Endothelial cell of umbilical vein (primary cell): ENCODE measurements around the gene PRDM16. TPM values are rescaled to one million over a fixed set of nuclear protein-coding genes. Genes with fewer than 3 reads are reported as not detected.

ENCODE experiments used
- BruUV-seq: library from RNA; stranded (reverse); fragments of 400-500 nt; replicated peaks from 2 replicates; lab custom pipeline; 2021; lab: Mats Ljungman, UMichigan
- CTCF ChIA-PET: fragments of 300-600, 350-600 bp; sonication (Branson Sonifier 250); formaldehyde crosslinking; loops from one replicate; lab custom pipeline; 2021; ENCODE audit warnings: antibody characterized with exemption, inconsistent platforms; lab: Charles Lee
- POLR2A ChIA-PET: fragments of 300-600, 350-600 bp; sonication (Branson Sonifier 250); formaldehyde crosslinking; loops from one replicate; lab custom pipeline; 2021; ENCODE audit warnings: antibody characterized with exemption, inconsistent platforms; lab: Charles Lee
- DNase-seq: peaks from one replicate; pipeline ENCODE4 v3.0.0-alpha.2; 2011; ENCODE audit warnings: low read depth, low spot score
- FAIRE-seq: peaks from 2 replicates; lab custom pipeline; 2011; peaks lifted over from hg19 to GRCh38; lab: Jason Lieb, UNC
- H2AFZ ChIP-seq: 2 replicates; pipeline ENCODE4 v1.6.0; 2012; ENCODE audit warnings: low read depth, low read length, control low read depth, inconsistent platforms
- H3K27ac ChIP-seq: 2 replicates; pipeline ENCODE4 v1.5.1; 2011; ENCODE audit warnings: low read depth, mild to moderate bottlenecking, control low read depth, low read length, moderate library complexity; ENCODE audit not compliant: insufficient read depth
- H3K27me3 ChIP-seq, 2 experiments: 2 replicates each; pipeline versions ENCODE4 v1.6.0 to v1.6.1; 2011; ENCODE audit warnings: low read length in 2 of 2, mixed read lengths in 1 of 2; ENCODE audit not compliant: control insufficient read depth in 2 of 2, insufficient read depth in 2 of 2
- H3K36me3 ChIP-seq, 2 experiments: 2 replicates in 1 of 2; 3 replicates in 1 of 2; pipeline ENCODE4 v1.5.1; 2011; ENCODE audit warnings: low read length in 2 of 2, mild to moderate bottlenecking in 1 of 2, moderate library complexity in 1 of 2; ENCODE audit not compliant: control insufficient read depth in 2 of 2, insufficient read depth in 2 of 2; ENCODE audit errors: extremely low read depth in 1 of 2
- H3K4me1 ChIP-seq: 3 replicates; pipeline ENCODE4 v1.5.1; 2011; ENCODE audit warnings: mild to moderate bottlenecking, low read length; ENCODE audit not compliant: control insufficient read depth, insufficient read depth; ENCODE audit errors: extremely low read depth
- H3K4me2 ChIP-seq: 2 replicates; pipeline ENCODE4 v1.6.1; 2011; ENCODE audit warnings: low read length, control low read depth, mixed read lengths; ENCODE audit not compliant: insufficient read depth
- H3K4me3 ChIP-seq, 3 experiments: fragments of 200-600 bp in 1 of 3; sonication (generic), shearing (Covaris generic) in 1 of 3; replicated peaks in 1 of 3; 2 replicates each; pipeline ENCODE4 v1.5.1; 2011 to 2016; ENCODE audit warnings: control low read depth in 3 of 3, low read length in 3 of 3, mild to moderate bottlenecking in 2 of 3, inconsistent platforms in 1 of 3, low read depth in 1 of 3, moderate library complexity in 1 of 3; ENCODE audit not compliant: insufficient read depth in 1 of 3
- H3K79me2 ChIP-seq: 2 replicates; pipeline ENCODE4 v1.6.0; 2012; ENCODE audit warnings: low read length, inconsistent platforms; ENCODE audit not compliant: control insufficient read depth, insufficient read depth
- H3K9ac ChIP-seq: replicated peaks from 2 replicates; pipeline ENCODE3; 2011; ENCODE audit warnings: low read length, control low read depth; ENCODE audit not compliant: insufficient read depth; ENCODE audit errors: extremely low read depth
- H3K9me1 ChIP-seq: replicated peaks from 3 replicates; pipeline ENCODE4 v1.6.0; 2011; ENCODE audit warnings: mild to moderate bottlenecking, low read length; ENCODE audit not compliant: control insufficient read depth, insufficient read depth; ENCODE audit errors: extremely low read depth
- H3K9me3 ChIP-seq: replicated peaks from 2 replicates; pipeline ENCODE4 v1.5.1; 2012; ENCODE audit warnings: low read length, inconsistent platforms; ENCODE audit not compliant: control insufficient read depth, insufficient read depth
- H4K20me1 ChIP-seq: replicated peaks from 2 replicates; pipeline ENCODE3; 2011; ENCODE audit warnings: mild to moderate bottlenecking, low read length; ENCODE audit not compliant: control insufficient read depth, insufficient read depth; ENCODE audit errors: extremely low read depth
- CTCF ChIP-seq, 2 donors: IDR thresholded peaks; 1 replicate in 1 of 2; 2 replicates in 1 of 2; pipeline ENCODE4 v1.5.1; 2011; ENCODE audit warnings: low read length in 2 of 2, mild to moderate bottlenecking in 2 of 2, moderate library complexity in 2 of 2, control low read depth in 1 of 2, inconsistent platforms in 1 of 2, low read depth in 1 of 2; ENCODE audit not compliant: insufficient read depth in 1 of 2; ENCODE audit errors: extremely low read depth in 1 of 2
- EZH2 ChIP-seq: IDR thresholded peaks from 2 replicates; pipeline ENCODE4 v1.6.1; 2012; ENCODE audit warnings: borderline replicate concordance, low read depth, mild to moderate bottlenecking, moderate library complexity, low read length, inconsistent platforms; ENCODE audit not compliant: severe bottlenecking
- FOS ChIP-seq: IDR thresholded peaks from 2 replicates; pipeline ENCODE4 v1.6.1; 2011; ENCODE audit warnings: mild to moderate bottlenecking, low read length, moderate library complexity, borderline replicate concordance; ENCODE audit not compliant: insufficient read depth
- GATA2 ChIP-seq: IDR thresholded peaks from 2 replicates; pipeline ENCODE4 v1.7.0; 2011; ENCODE audit warnings: low read depth, mild to moderate bottlenecking, moderate library complexity, mixed read lengths, low read length; ENCODE audit not compliant: insufficient read length, insufficient read depth
- JUN ChIP-seq: IDR thresholded peaks from 2 replicates; pipeline ENCODE4 v1.6.1; 2011; ENCODE audit warnings: borderline replicate concordance, low read depth; ENCODE audit not compliant: insufficient read length, insufficient read depth
- MAX ChIP-seq: IDR thresholded peaks from 2 replicates; pipeline ENCODE4 v1.6.1; 2011; ENCODE audit not compliant: insufficient read depth, insufficient read length
- MYC ChIP-seq: IDR thresholded peaks from one replicate; pipeline ENCODE4 v1.6.1; 2011; ENCODE audit warnings: mild to moderate bottlenecking, low read depth, low read length
- POLR2A ChIP-seq: IDR thresholded peaks from 2 replicates; pipeline ENCODE4 v1.6.1; 2012; ENCODE audit warnings: low read depth, mild to moderate bottlenecking, control low read depth, low read length
- POLR2AphosphoS5 ChIP-seq: IDR thresholded peaks from 2 replicates; pipeline ENCODE4 v1.6.1; 2012; ENCODE audit warnings: low read depth, mild to moderate bottlenecking, control low read depth, low read length, moderate library complexity; ENCODE audit not compliant: insufficient read depth
- dilution Hi-C: fragments of 300-500 bp; cut with MboI; formaldehyde crosslinking; loops from one replicate; pipeline ENCODE4 v1.15.0; 2019; ENCODE audit warnings: low sequenced_read_pairs; ENCODE audit not compliant: extremely low pct_ligation_motif_present
- intact Hi-C: fragments of 100-400 bp; cut with micrococcal nuclease; formaldehyde crosslinking; loops from one replicate; pipeline ENCODE4 v1.10.0; 2022
- polyA plus RNA-seq, 4 experiments: library from polyadenylated mRNA; depleted of rRNA in 3 of 4; stranded (reverse) in 3 of 4; unstranded in 1 of 4; fragments of >200 nt; gene quantifications; 2 replicates each; pipeline versions ENCODE4 v1.2.1 to v1.2.3, GENCODE V29; 2011 to 2012; ENCODE audit warnings: missing spikeins in 1 of 4
- total RNA-seq: library from RNA; stranded (reverse); gene quantifications from 2 replicates; pipeline ENCODE4 v1.2.3, GENCODE V29; 2021

Gene PRDM16
- total and polyA plus RNA-seq, 2 donors (not counting 3 experiments of a cell fraction or from before 2014, with no cell fraction given), result not detected

- Histone ChIP-seq H3K4me1 (no peaks in the 10 kb centered on the region), H3K36me3 (no peaks in the 10 kb centered on the region), H3K27me3 (peaks cover 42 to 52% of the 10 kb centered on the region in 2 experiments), H3K79me2 (no peaks in the 10 kb centered on the region), H2AFZ (no peak overlapping the region), H3K4me3 (no peak overlapping the region), H3K9me1 (no peaks in the 10 kb centered on the region), H3K27ac (no peak overlapping the region), H3K9me3 (no peaks in the 10 kb centered on the region), H3K9ac (no peak overlapping the region), H4K20me1 (no peaks in the 10 kb centered on the region), H3K4me2 (no peak overlapping the region)
- intact Hi-C loops, result no loop called here
- FAIRE-seq (no peak), DNase-seq (no peak)
- POLR2A ChIA-PET, result no interaction called here
- no TSS peak for BruUV-seq
- dilution Hi-C loops, result no loop called here
- CTCF ChIA-PET, result no interaction called here
- TF ChIP-seq CTCF (IDR thresholded peaks at IDR 0.05; ENCODE audit: extremely low read depth in 1 of 2, insufficient read depth in 1 of 2, low read depth in 1 of 2, low read length in 2 of 2), result no peak
- TF ChIP-seq EZH2, result no peak
- no peak for TF ChIP-seq JUN
- TF ChIP-seq POLR2A, result no peak
- TF ChIP-seq POLR2AphosphoS5, result no peak
- no peak for TF ChIP-seq MAX
- TF ChIP-seq GATA2, result no peak
- no peak for TF ChIP-seq MYC
- TF ChIP-seq FOS, result no peak
Measured at GRCh38 chr1:3072391-3073185, 3.6 kb downstream of the PRDM16 start.
